ENCODE measurements around the gene SLC10A4.

SLC10A4 gene

DNA sequence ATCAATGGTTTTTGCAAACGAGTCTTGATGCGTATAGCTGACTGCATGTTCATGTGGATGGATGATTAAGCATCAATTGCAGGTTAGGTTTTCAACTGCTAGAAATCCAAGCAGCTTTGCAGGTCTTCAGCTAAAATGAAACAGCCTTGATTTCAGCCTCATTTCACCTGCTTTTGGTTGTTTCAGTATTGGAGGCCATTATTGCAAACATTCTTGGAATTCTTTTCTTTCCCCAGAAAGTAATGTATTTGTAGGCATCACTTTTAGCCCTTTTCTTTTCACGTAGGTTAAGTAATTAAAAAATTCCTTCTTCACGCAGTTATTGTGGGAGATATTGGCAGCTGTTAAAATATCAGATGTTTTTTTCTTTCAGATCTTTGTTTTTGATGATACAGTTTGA is 15.8 kb downstream of the SLC10A4 start:
- DNase-seq (ENCODE audit: low spot score in 2 of 2) (no peak), ATAC-seq (ENCODE audit: low read depth) (no peak)
- Mint-ChIP-seq H3K9me3 (no peaks in the 10 kb centered on the region), H3K4me1 (no peaks in the 10 kb centered on the region), H3K4me3 (no peak overlapping the region), H3K36me3 (peaks cover 20% of the 10 kb centered on the region), H3K27me3 (no peaks in the 10 kb centered on the region), H3K27ac (no peak overlapping the region)

DNA sequence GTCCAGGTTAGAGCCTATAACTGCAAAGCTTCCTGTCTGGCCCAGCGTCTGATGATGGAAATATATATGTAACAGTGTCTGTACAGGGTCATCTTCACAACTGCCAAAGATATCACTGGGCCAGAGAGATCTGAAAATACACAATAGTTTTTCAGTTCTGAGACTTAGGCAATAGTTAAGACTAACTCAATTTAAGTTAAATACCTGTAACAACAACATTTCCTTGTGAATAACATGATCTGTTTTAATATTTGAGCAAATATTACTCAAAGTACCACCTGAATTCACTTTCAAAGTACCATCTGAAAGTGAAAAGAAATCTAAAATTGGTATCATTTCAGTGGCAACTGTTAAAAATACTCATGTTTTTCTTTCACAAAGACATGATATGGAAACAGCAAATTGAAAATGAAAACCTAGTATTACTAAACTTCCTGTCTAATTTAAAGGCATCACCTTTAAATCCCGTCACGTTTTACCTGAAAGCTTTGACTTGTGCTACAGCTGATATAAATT is 16.5 kb downstream of the SLC10A4 start:
- H3K4me1 Mint-ChIP-seq = no peaks in the 10 kb centered on the region
- no peak overlapping the region for H3K4me3 Mint-ChIP-seq
- H3K27me3 Mint-ChIP-seq = no peaks in the 10 kb centered on the region
- H3K36me3 Mint-ChIP-seq = peaks cover 20% of the 10 kb centered on the region
- DNase-seq (ENCODE audit: low spot score in 2 of 2) (no peak), ATAC-seq (ENCODE audit: low read depth) (no peak)
- H3K27ac Mint-ChIP-seq = no peak overlapping the region
- no peaks in the 10 kb centered on the region for H3K9me3 Mint-ChIP-seq

DNA sequence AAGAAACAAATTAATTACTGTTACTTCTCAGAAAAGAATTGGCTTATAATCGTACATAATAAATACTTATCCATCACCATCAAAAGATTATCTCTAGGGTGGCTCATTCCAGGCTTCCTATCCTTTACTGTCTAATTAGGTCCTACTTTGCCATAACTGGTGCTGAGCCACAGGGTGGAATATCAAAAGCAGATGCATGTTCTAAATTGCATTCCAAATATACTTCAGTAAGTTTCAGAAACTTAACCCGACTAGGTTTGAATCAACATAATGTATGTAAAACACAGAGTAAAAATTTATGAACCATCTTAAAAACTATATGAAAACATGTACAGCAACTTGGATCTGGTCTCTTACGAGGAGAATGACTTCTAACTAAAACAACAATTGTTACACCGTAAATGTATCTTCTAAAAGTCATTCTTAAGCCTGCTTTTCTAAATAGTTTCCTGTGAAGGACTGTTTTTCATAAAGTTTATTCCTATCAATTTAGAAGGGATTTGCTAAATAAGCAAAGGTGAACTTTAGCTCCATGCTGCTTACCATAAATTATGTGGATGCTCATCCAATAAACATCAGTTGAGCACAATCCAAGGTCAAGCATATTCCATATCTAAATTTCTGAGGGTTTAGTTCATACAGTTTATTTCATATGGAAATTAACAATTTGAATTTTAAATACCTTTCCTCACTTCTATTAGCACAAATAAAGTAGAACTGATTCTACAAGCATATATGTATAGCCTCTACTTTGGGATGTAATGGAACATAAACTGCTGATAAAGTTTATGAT is 20.3 kb downstream of the SLC10A4 start:
- Mint-ChIP-seq H3K27ac (no peak overlapping the region), H3K27me3 (no peaks in the 10 kb centered on the region), H3K4me1 (no peaks in the 10 kb centered on the region), H3K9me3 (no peaks in the 10 kb centered on the region), H3K4me3 (no peak overlapping the region), H3K36me3 (peaks cover 27% of the 10 kb centered on the region)
- no peak for DNase-seq (ENCODE audit: low spot score in 2 of 2)
- ATAC-seq (ENCODE audit: low read depth) = no peak

DNA sequence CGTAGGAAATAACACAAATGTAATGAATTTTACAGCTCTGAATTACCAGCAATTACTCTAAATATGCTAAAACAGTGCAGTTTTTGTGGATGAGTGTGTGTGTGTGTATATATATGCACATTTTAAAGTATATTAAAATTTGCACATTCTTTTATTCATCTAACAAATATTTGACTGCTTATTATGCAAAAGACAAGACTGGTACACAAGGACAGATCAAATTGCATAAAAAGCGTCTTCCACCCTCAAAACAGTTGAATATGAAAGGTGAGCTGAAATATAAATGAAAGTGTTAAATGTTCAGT is 20.8 kb downstream of the SLC10A4 start:
- peaks cover 28% of the 10 kb centered on the region for H3K36me3 Mint-ChIP-seq
- no peak for ATAC-seq (ENCODE audit: low read depth)

DNA sequence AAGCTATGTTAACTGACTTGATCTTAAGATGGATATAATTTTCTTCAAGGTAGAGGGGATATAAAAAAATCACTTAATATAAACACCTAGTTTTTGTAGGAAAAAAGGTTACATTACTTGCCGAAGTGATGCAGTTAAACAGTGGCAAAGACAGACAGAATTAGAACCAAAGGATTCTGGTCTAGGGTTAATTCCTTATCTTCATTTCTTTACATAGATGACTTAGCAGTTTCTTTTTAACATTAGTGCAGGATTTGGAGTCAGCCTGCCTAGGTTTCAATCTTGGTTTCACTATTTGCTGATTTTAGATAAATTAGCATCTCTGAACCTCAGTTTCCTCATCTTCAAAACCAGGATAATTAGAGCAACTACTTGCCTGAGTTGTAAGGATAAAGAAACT is 21.2 kb downstream of the SLC10A4 start:
- no peak overlapping the region for H3K27ac Mint-ChIP-seq
- ATAC-seq (ENCODE audit: low read depth) (no peak), DNase-seq (ENCODE audit: low spot score in 2 of 2) (no peak)
- no peaks in the 10 kb centered on the region for H3K4me1 Mint-ChIP-seq
- H3K36me3 Mint-ChIP-seq = peaks cover 26% of the 10 kb centered on the region
- H3K4me3 Mint-ChIP-seq = no peak overlapping the region
- no peaks in the 10 kb centered on the region for H3K27me3 Mint-ChIP-seq
- H3K9me3 Mint-ChIP-seq = no peaks in the 10 kb centered on the region

More for the DNA sequence above, 20.8 kb downstream of the SLC10A4 start:
- no peak for DNase-seq (ENCODE audit: low spot score in 2 of 2)
- no peak overlapping the region for H3K4me3 Mint-ChIP-seq
- H3K27me3 Mint-ChIP-seq = no peaks in the 10 kb centered on the region
- H3K4me1 Mint-ChIP-seq = no peaks in the 10 kb centered on the region
- no peaks in the 10 kb centered on the region for H3K9me3 Mint-ChIP-seq
- no peak overlapping the region for H3K27ac Mint-ChIP-seq

DNA sequence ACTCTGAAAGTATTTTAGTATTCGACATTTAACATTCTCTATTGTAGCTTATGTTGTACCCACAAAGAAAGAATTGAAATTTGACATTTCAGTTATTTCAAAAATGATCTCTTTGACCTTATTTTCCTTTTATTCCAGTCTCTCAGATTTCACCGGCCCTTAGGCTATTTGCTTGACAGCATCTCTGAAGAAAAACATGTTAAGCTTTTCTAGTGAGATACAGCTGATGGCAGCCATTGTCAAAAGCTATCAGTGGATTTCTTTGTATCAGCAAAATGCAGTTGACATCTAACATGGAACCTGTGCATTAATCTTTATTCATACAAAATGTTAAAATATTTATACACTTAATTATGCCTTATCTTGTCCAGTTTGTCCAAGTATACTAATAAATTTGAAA is 23.6 kb downstream of the SLC10A4 start:
- H3K9me3 Mint-ChIP-seq = no peaks in the 10 kb centered on the region

DNA sequence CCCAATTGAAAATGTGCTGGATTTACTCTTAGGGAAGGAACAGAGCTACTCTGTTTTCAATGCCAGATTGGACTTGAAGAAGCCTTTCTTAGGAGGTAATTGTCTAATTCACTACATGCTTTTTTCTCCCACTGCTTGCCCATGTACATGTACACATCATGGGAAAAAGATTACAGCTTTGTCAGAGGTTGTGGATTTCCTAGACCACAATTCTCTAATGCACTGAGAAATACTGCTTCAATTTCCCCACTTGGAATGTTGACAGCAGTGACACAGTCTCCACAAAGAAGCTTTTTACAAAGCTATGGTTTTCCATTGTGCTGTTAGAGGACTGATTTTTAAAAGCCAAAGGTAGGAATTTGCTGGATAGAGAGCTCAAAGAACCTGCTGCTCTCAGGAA is 26.4 kb downstream of the SLC10A4 start:
- Mint-ChIP-seq H3K36me3 (peaks cover 24% of the 10 kb centered on the region), H3K27ac (no peak overlapping the region), H3K4me1 (no peaks in the 10 kb centered on the region), H3K27me3 (no peaks in the 10 kb centered on the region), H3K4me3 (no peak overlapping the region), H3K9me3 (no peaks in the 10 kb centered on the region)
- ATAC-seq (ENCODE audit: low read depth) (no peak), DNase-seq (ENCODE audit: low spot score in 2 of 2) (no peak)

More for the DNA sequence above, 23.6 kb downstream of the SLC10A4 start:
- H3K27me3 Mint-ChIP-seq = no peaks in the 10 kb centered on the region
- no peak overlapping the region for H3K4me3 Mint-ChIP-seq
- no peak overlapping the region for H3K27ac Mint-ChIP-seq
- H3K36me3 Mint-ChIP-seq = peaks cover 21% of the 10 kb centered on the region
- DNase-seq (ENCODE audit: low spot score in 2 of 2) (no peak), ATAC-seq (ENCODE audit: low read depth) (no peak)
- H3K4me1 Mint-ChIP-seq = no peaks in the 10 kb centered on the region

DNA sequence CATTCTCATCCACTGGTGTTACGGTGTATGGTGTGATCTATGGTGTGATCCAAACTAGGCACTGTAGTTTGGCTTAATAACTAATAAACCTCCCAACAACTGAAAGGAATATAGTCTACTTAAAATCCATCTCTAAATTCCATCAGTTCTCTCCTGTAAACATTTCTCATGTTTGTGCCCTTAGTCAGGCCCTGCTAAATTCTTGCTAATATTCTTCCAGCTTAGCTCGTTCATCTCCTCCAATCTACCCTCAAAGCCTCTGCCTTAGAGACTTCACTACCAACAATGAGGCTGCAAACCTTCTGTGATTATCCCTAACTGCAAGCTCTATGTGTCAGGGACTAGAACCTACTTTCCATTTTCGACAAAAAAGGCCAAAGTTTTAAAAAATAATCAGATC is 35.0 kb downstream of the SLC10A4 start:
- Mint-ChIP-seq H3K27me3 (no peaks in the 10 kb centered on the region), H3K36me3 (peaks cover 39% of the 10 kb centered on the region), H3K4me1 (no peaks in the 10 kb centered on the region), H3K4me3 (no peak overlapping the region), H3K27ac (no peak overlapping the region), H3K9me3 (no peaks in the 10 kb centered on the region)
- ATAC-seq (ENCODE audit: low read depth) = no peak
- DNase-seq (ENCODE audit: low spot score in 2 of 2) = no peak

DNA sequence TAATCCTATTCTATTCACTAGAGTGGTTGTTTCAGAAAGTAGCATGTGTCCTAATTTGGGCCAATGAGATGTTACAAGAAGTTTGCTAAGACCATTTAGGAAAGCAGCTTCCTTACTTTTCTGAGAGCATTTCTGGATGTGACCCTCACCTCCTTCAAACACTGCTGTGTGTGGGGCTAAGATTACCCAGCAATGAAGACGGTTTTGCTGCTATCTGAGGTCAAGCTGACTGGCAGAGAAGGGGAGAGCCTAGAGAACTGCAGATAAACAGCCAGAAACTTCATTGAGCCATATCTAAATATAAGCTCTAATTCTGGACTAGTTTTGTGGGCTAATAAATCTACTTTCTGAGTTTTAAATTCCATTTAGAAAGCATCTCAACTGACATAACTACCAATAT is 43.3 kb downstream of the SLC10A4 start:
- Mint-ChIP-seq H3K4me3 (no peak overlapping the region), H3K36me3 (peaks cover 55% of the 10 kb centered on the region), H3K27me3 (no peaks in the 10 kb centered on the region), H3K4me1 (no peaks in the 10 kb centered on the region), H3K9me3 (no peaks in the 10 kb centered on the region), H3K27ac (no peak overlapping the region)
- DNase-seq (ENCODE audit: low spot score in 2 of 2) = no peak
- ATAC-seq (ENCODE audit: low read depth) = no peak

DNA sequence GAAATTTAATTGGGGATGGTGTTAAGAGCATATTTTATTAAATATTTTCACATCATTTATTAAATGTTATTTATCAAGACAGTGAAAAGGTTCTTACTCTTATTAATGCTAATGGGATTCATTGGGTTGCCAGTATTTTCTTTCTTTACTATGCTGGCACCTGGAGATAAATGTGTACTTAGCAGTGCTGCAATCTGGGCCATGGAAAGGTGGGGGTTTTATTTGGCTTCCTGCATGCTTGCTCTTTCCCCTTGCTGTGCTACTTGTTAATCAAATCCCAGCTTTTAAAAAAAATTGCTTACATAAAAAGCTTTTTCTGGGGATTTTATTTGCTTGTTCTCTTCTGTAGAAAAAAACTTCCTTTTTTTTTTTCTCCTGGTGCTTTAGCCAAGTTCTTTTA is 55.2 kb downstream of the SLC10A4 start:
- DNase-seq (ENCODE audit: low spot score in 2 of 2) (no peak), ATAC-seq (ENCODE audit: low read depth) (no peak)
- Mint-ChIP-seq H3K4me3 (no peak overlapping the region), H3K9me3 (no peaks in the 10 kb centered on the region), H3K4me1 (no peaks in the 10 kb centered on the region), H3K27me3 (no peaks in the 10 kb centered on the region), H3K27ac (no peak overlapping the region), H3K36me3 (peaks cover 28% of the 10 kb centered on the region)

Measured in memory B cell (primary cell).